Ishikawa (cell line): ENCODE data around the gene PRSS48.

ENCODE experiments used
- CEBPB ChIP-seq: IDR thresholded peaks from 2 replicates; pipeline ENCODE4 v1.6.1; 2012
- CREB1 ChIP-seq: IDR thresholded peaks from 2 replicates; pipeline ENCODE4 v1.6.1; 2012; ENCODE audit warnings: low read depth
- EGR1 ChIP-seq: IDR thresholded peaks from 2 replicates; pipeline ENCODE4 v1.6.1; 2012
- EP300 ChIP-seq: IDR thresholded peaks from 2 replicates; pipeline ENCODE4 v1.6.1; 2012; ENCODE audit warnings: borderline replicate concordance
- FOXM1 ChIP-seq: IDR thresholded peaks from 2 replicates; pipeline ENCODE4 v1.6.1; 2012; ENCODE audit warnings: low read depth, borderline replicate concordance
- NFIC ChIP-seq: IDR thresholded peaks from 2 replicates; pipeline ENCODE4 v1.6.1; 2012
- RAD21 ChIP-seq: IDR thresholded peaks from 2 replicates; pipeline ENCODE4 v1.6.1; 2012; ENCODE audit warnings: low read depth
- TAF1 ChIP-seq: IDR thresholded peaks from 2 replicates; pipeline ENCODE4 v1.6.1; 2012; ENCODE audit warnings: low read depth, mild to moderate bottlenecking
- TCF12 ChIP-seq: IDR thresholded peaks from 2 replicates; pipeline ENCODE4 v1.6.1; 2012; ENCODE audit warnings: low read depth
- TEAD4 ChIP-seq: IDR thresholded peaks from 2 replicates; pipeline ENCODE4 v1.6.1; 2012
- YY1 ChIP-seq: IDR thresholded peaks from 2 replicates; pipeline ENCODE4 v1.6.1; 2012; ENCODE audit warnings: low read depth
- ZBTB7A ChIP-seq: IDR thresholded peaks from 2 replicates; pipeline ENCODE4 v1.6.1; 2012; ENCODE audit warnings: low read depth
- TF ChIP-seq, protein P1 (sequence below): IDR thresholded peaks from 2 replicates; pipeline ENCODE4 v1.6.1; 2012; ENCODE audit warnings: low read depth, mild to moderate bottlenecking
- TF ChIP-seq, protein P2 (sequence below): IDR thresholded peaks from 2 replicates; pipeline ENCODE4 v1.6.1; 2012
- TF ChIP-seq, protein P3 (sequence below): IDR thresholded peaks from 2 replicates; pipeline ENCODE4 v1.6.1; 2012

The PRSS48 gene

DNA sequence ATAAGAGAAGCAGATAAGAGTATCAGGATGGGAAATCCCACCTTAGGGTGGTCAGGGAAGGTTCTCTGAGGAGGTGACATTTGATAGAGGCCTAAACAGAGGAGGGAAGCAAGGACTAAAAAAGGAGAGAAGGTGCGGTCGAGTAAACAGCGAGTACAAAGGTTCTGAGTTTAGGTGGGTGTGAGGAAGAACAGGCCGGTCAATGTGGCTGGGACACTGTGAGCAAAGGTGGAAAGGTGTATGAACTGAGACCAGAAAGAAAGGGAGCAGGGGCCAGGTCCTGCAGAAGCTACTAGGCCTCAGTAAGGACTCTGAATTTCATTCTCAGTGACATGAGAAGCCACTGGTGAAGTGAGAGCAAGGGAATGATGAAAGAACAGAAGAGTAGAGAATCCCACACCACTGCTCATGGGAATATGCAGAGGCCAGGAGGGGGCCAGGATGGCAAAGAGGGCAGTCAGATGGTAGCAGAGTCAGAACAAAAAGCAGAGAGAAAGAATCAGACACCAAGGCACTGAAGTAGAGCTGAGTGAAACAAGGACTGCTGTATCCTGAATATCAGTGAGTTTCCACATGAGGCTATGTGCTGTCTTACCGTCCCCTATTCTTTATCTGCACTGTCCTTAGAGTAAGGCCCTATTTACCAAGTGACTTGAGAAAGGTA lies 18.0 kb downstream of the PRSS48 start:
- TF ChIP-seq TEAD4 (no peak), EGR1 (no peak), ZBTB7A (no peak), RAD21 (no peak), YY1 (no peak), CEBPB (no peak), TCF12 (no peak), NFIC (no peak), CREB1 (no peak), FOXM1 (no peak), EP300 (no peak), TAF1 (no peak)
- TF ChIP-seq, protein P1, sequence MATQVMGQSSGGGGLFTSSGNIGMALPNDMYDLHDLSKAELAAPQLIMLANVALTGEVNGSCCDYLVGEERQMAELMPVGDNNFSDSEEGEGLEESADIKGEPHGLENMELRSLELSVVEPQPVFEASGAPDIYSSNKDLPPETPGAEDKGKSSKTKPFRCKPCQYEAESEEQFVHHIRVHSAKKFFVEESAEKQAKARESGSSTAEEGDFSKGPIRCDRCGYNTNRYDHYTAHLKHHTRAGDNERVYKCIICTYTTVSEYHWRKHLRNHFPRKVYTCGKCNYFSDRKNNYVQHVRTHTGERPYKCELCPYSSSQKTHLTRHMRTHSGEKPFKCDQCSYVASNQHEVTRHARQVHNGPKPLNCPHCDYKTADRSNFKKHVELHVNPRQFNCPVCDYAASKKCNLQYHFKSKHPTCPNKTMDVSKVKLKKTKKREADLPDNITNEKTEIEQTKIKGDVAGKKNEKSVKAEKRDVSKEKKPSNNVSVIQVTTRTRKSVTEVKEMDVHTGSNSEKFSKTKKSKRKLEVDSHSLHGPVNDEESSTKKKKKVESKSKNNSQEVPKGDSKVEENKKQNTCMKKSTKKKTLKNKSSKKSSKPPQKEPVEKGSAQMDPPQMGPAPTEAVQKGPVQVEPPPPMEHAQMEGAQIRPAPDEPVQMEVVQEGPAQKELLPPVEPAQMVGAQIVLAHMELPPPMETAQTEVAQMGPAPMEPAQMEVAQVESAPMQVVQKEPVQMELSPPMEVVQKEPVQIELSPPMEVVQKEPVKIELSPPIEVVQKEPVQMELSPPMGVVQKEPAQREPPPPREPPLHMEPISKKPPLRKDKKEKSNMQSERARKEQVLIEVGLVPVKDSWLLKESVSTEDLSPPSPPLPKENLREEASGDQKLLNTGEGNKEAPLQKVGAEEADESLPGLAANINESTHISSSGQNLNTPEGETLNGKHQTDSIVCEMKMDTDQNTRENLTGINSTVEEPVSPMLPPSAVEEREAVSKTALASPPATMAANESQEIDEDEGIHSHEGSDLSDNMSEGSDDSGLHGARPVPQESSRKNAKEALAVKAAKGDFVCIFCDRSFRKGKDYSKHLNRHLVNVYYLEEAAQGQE = no peak
- TF ChIP-seq, protein P2, sequence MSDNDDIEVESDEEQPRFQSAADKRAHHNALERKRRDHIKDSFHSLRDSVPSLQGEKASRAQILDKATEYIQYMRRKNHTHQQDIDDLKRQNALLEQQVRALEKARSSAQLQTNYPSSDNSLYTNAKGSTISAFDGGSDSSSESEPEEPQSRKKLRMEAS = no peak
- TF ChIP-seq, protein P3, sequence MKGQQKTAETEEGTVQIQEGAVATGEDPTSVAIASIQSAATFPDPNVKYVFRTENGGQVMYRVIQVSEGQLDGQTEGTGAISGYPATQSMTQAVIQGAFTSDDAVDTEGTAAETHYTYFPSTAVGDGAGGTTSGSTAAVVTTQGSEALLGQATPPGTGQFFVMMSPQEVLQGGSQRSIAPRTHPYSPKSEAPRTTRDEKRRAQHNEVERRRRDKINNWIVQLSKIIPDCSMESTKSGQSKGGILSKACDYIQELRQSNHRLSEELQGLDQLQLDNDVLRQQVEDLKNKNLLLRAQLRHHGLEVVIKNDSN = no peak

DNA sequence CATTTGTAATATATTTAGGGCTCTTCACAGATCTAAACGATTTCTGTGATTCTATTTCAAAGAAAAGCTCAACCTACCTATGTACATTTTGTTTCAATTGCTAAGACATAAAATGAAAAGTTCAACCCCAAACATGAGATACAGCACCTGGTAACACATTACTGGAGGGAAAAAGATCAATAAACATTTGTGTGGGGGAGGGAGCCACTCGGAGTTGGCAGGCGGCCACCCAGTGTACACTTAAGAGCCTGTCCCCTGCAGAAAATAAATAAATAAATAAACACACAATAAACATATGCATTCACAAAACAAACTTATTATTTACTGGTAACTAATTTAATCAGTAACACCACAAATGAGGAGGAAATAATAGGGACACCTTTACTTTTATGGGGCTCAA lies 19.3 kb downstream of the PRSS48 start:
- no peak for TF ChIP-seq TAF1
- no peak for TF ChIP-seq YY1
- TF ChIP-seq, protein P3 = no peak
- TF ChIP-seq EP300 = no peak
- no peak for TF ChIP-seq CEBPB
- TF ChIP-seq, protein P2 = no peak
- TF ChIP-seq RAD21 = no peak
- TF ChIP-seq CREB1 = no peak
- TF ChIP-seq ZBTB7A = no peak
- TF ChIP-seq EGR1 = no peak
- no peak for TF ChIP-seq TEAD4
- TF ChIP-seq FOXM1 = no peak
- TF ChIP-seq NFIC = no peak
- TF ChIP-seq, protein P1 = no peak
- no peak for TF ChIP-seq TCF12

DNA sequence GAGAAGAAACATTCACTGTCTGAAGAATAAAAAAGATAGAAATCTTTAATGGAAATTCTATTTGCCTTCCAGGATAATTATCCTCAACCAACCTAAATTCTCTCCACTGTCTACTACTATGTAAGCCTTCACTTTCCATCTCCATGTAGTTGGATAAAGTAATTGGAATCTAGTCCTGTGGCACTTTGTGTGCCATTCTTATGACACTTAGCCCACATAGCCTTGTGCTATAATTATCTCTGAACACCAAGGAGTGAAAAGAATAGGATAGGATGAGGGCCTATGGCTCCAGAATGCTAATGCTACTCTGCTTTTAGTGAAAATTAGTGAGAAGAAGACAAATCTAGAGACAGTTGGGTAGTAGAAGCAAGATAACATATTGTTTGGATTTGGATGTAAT lies 20.2 kb downstream of the PRSS48 start:
- TF ChIP-seq EGR1 (no peak), TEAD4 (no peak), CREB1 (no peak), ZBTB7A (no peak), YY1 (no peak), TCF12 (no peak), EP300 (no peak)
- TF ChIP-seq, protein P1 = no peak
- TF ChIP-seq, protein P3 = no peak
- TF ChIP-seq, protein P2 = no peak

DNA sequence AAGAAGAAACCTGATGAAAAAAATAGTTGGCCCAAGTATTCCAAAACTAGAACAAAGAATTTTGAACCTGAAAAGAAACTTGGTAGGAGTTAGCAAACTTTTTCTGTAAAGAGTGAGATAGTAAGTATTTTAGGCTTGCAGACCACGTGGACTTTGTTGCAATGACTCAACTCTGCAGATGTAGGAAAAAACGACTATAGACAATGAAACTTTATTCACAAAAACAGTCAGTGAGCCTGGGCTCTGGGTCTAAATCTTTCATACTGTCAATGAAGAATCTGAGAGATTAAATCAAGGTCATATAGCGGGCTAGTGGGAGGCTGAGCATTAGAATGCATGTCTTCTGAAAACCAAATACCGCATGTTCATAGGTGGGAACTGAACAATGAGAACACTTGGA lies 25.5 kb downstream of the PRSS48 start:
- TF ChIP-seq, protein P1 = no peak
- TF ChIP-seq TEAD4 = no peak
- TF ChIP-seq YY1 = no peak
- TF ChIP-seq, protein P3 = no peak
- TF ChIP-seq TCF12 = no peak
- TF ChIP-seq NFIC = no peak
- no peak for TF ChIP-seq TAF1
- no peak for TF ChIP-seq ZBTB7A
- TF ChIP-seq, protein P2 = no peak
- TF ChIP-seq CREB1 = no peak
